ENCODE data around the gene TSPAN6. TPM values are rescaled to one million over a fixed set of nuclear protein-coding genes. Genes with fewer than 3 reads are reported as not detected.

TSPAN6 gene
- total RNA-seq, 1 donor, result 37.3 TPM

GRCh38 chrX:100635989-100636320 lies 651 bp downstream of the TSPAN6 start:
- Histone ChIP-seq H3K79me2 (ENCODE audit: insufficient read depth, low read length) (no peaks in the 10 kb centered on the region), H3K27ac (ENCODE audit: low read depth, low read length) (peak overlapping the region; percentile 53)

DNA sequence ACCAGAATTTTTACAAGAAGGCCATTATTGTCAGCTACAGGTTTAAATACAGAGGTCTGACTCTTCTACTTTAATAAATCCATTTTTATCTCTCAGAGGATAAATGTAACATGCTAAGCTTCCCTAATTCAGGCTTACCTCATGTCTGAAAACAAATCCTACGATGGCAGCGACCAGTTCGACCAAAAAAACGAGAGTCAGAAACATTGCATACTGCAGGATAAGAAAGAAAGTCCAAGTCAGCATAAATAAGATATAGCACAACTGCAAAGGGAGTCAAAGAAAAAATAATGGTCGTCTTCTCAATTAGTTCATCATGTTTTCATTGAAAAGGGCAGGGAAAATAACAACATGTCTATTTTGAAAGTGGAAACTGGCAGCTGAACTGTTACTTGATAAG lies 1.6 kb downstream of the TSPAN6 start:
- TF ChIP-seq, protein P1, sequence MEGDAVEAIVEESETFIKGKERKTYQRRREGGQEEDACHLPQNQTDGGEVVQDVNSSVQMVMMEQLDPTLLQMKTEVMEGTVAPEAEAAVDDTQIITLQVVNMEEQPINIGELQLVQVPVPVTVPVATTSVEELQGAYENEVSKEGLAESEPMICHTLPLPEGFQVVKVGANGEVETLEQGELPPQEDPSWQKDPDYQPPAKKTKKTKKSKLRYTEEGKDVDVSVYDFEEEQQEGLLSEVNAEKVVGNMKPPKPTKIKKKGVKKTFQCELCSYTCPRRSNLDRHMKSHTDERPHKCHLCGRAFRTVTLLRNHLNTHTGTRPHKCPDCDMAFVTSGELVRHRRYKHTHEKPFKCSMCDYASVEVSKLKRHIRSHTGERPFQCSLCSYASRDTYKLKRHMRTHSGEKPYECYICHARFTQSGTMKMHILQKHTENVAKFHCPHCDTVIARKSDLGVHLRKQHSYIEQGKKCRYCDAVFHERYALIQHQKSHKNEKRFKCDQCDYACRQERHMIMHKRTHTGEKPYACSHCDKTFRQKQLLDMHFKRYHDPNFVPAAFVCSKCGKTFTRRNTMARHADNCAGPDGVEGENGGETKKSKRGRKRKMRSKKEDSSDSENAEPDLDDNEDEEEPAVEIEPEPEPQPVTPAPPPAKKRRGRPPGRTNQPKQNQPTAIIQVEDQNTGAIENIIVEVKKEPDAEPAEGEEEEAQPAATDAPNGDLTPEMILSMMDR (IDR thresholded peaks at IDR 0.05; ENCODE audit: extremely low read depth, low read depth, low read length), result no peak
- Histone ChIP-seq H3K4me1 (ENCODE audit: insufficient read depth, low read length) (peaks cover 12% of the 10 kb centered on the region), H2AFZ (ENCODE audit: low read length) (no peak overlapping the region), H3K27ac (ENCODE audit: low read depth, low read length) (no peak overlapping the region), H3K79me2 (ENCODE audit: insufficient read depth, low read length) (no peaks in the 10 kb centered on the region), H3K4me2 (ENCODE audit: insufficient read depth, low read length) (peak overlapping the region; percentile 83), H3K27me3 (ENCODE audit: insufficient read depth, low read length) (peaks cover 12% of the 10 kb centered on the region), H3K36me3 (ENCODE audit: insufficient read depth, low read length) (no peaks in the 10 kb centered on the region), H3K9me3 (ENCODE audit: low read depth, low read length) (no peaks in the 10 kb centered on the region), H4K20me1 (ENCODE audit: insufficient read depth, low read length) (no peaks in the 10 kb centered on the region), H3K4me3 (ENCODE audit: insufficient read depth, low read length) (no peak overlapping the region)
- peak; percentile 55 for DNase-seq (ENCODE audit: insufficient read length, low spot score, missing footprints)

More at GRCh38 chrX:100635989-100636320, 651 bp downstream of the TSPAN6 start:
- Histone ChIP-seq H3K9me3 (ENCODE audit: low read depth, low read length) (no peaks in the 10 kb centered on the region), H3K4me2 (ENCODE audit: insufficient read depth, low read length) (peak overlapping the region; percentile 83), H3K4me3 (ENCODE audit: insufficient read depth, low read length) (peak overlapping the region; percentile 72), H3K27me3 (ENCODE audit: insufficient read depth, low read length) (peaks cover 12% of the 10 kb centered on the region), H3K4me1 (ENCODE audit: insufficient read depth, low read length) (peaks cover 12% of the 10 kb centered on the region), H2AFZ (ENCODE audit: low read length) (peak overlapping the region; percentile 93), H4K20me1 (ENCODE audit: insufficient read depth, low read length) (no peaks in the 10 kb centered on the region), H3K36me3 (ENCODE audit: insufficient read depth, low read length) (no peaks in the 10 kb centered on the region)
- TF ChIP-seq, protein P1 (IDR thresholded peaks at IDR 0.05; ENCODE audit: extremely low read depth, low read depth, low read length), result no peak
- DNase-seq (ENCODE audit: insufficient read length, low spot score, missing footprints), result no peak

DNA sequence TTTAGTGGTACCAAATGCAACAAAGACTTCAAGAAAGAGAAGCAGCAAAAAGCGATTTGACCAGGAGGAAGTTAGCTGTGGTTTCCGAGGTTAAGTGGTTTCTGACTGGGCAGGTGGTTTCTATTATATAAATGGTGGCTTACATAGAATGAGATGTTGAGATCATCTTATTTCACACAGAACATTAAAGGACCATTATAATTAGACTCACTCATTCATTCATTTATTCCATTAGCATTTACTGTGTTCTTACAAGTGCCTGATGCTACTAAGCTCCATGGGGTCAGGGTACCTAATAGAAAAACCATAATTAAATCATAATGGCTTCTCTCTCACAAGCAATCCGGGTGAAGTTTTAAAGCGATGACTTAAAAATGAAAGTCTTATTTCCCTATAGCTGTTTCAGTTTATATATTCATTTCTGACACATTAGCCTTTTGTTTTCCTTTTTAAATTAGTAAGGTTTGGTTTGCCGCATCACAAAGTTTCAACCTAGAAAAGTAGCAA lies 10.6 kb downstream of the TSPAN6 start:
- no peaks in the 10 kb centered on the region for H3K4me1 ChIP-seq (ENCODE audit: insufficient read depth, low read length)
- no peak overlapping the region for H3K27ac ChIP-seq (ENCODE audit: low read depth, low read length)
- H3K36me3 ChIP-seq (ENCODE audit: insufficient read depth, low read length), result no peaks in the 10 kb centered on the region
- H3K4me3 ChIP-seq (ENCODE audit: insufficient read depth, low read length), result no peak overlapping the region
- H3K27me3 ChIP-seq (ENCODE audit: insufficient read depth, low read length), result no peaks in the 10 kb centered on the region
- H2AFZ ChIP-seq (ENCODE audit: low read length), result no peak overlapping the region
- no peaks in the 10 kb centered on the region for H4K20me1 ChIP-seq (ENCODE audit: insufficient read depth, low read length)
- TF ChIP-seq, protein P1 (IDR thresholded peaks at IDR 0.05; ENCODE audit: extremely low read depth, low read depth, low read length), result no peak
- H3K9me3 ChIP-seq (ENCODE audit: low read depth, low read length), result no peaks in the 10 kb centered on the region
- no peak overlapping the region for H3K4me2 ChIP-seq (ENCODE audit: insufficient read depth, low read length)
- DNase-seq (ENCODE audit: insufficient read length, low spot score, missing footprints), result no peak
- no peaks in the 10 kb centered on the region for H3K79me2 ChIP-seq (ENCODE audit: insufficient read depth, low read length)

DNA sequence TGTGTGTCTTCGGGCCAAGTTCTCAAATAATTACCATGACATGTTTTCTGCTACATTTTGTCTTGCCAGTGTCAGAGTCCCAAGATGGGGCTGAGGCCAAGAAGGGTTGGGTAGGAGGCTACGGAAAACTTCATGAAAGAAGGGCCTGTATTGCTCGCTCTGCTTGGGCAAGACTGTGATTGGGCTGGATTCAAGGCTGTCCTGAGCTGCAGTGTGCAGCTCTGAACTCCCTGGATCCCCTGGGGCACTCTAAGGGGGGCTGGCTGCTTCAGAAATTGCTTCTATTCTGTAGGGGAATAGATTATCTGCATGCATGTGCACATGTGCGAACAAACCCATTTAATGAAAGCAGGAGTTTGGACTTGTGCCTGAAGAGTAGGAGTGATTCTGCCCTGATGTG lies 13.6 kb downstream of the TSPAN6 start:
- Histone ChIP-seq H3K27ac (ENCODE audit: low read depth, low read length) (no peak overlapping the region), H3K4me3 (ENCODE audit: insufficient read depth, low read length) (no peak overlapping the region), H3K4me1 (ENCODE audit: insufficient read depth, low read length) (no peaks in the 10 kb centered on the region), H2AFZ (ENCODE audit: low read length) (no peak overlapping the region), H3K36me3 (ENCODE audit: insufficient read depth, low read length) (no peaks in the 10 kb centered on the region), H3K79me2 (ENCODE audit: insufficient read depth, low read length) (no peaks in the 10 kb centered on the region), H3K27me3 (ENCODE audit: insufficient read depth, low read length) (peaks cover 3% of the 10 kb centered on the region), H3K4me2 (ENCODE audit: insufficient read depth, low read length) (no peak overlapping the region), H3K9me3 (ENCODE audit: low read depth, low read length) (no peaks in the 10 kb centered on the region), H4K20me1 (ENCODE audit: insufficient read depth, low read length) (no peaks in the 10 kb centered on the region)
- TF ChIP-seq, protein P1 (IDR thresholded peaks at IDR 0.05; ENCODE audit: extremely low read depth, low read depth, low read length), result no peak
- no peak for DNase-seq (ENCODE audit: insufficient read length, low spot score, missing footprints)
